Stimulated activated CD8-positive, alpha-beta memory T cell treated with anti-CD3 and anti-CD28 coated beads, Interleukin-4, amount 100 ng/mL, for 24 hours (primary cell): ENCODE results near the gene FAM180A.

Source experiments
- DNase-seq: peaks from one replicate; pipeline ENCODE4 v3.0.0-alpha.2; 2020; ENCODE audit warnings: low read depth

FAM180A gene

GRCh38 chr7:135683609-135684008, 65.0 kb downstream of the FAM180A start:
- DNase-seq = no peak

DNA sequence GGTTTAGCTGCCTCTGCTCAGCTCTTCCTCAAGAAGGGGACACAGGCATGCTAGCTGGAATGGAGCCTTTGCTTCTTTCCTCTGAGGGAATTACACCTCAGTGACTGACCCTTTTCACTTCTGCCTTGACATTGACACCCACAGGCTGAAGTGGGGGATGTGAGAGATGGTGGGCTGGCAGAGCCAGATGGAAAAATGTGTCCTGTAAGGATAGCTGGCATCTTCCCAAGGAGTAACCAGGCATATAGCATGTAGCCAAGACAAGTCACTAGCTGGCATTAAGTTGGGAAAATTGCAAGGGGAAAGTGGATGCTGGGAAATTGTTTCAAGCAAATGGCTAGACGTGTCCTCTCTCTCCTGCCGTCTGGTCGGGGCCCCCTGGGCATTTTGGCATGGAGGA, 66.4 kb downstream of the FAM180A start:
- no peak for DNase-seq

DNA sequence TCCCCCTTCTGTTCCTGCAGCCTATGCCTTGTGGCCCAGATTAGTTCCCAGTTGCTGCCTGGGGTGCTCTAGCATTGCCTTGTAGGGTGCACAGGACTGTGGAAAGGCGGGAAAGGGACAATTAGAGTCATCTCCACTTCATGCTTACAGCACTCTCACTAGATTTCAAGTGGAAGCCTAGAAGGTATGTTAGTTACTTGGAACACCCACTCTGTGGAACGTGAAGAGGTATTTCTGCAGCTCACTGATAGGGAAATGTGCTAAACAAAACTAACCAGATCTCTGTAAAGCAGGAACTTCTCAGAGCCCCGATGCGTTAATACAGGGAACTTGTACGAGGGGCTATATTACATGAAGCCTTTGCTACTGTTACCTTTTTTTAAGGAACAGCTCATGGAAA, 66.9 kb downstream of the FAM180A start:
- no peak for DNase-seq
